Glutamatergic neuron (in vitro differentiated cells): Measurements from ENCODE around the gene CREG2. TPM values are rescaled to one million over a fixed set of nuclear protein-coding genes. Genes with fewer than 3 reads are reported as not detected.

Experiments used
- DNase-seq: peaks from one replicate; pipeline ENCODE4 v3.0.0; 2022
- H3K27ac Mint-ChIP-seq: one replicate; pipeline ENCODE4 v1.8.0; 2020; ENCODE audit warnings: mild to moderate bottlenecking, mixed read lengths, inconsistent platforms; ENCODE audit not compliant: unreplicated experiment
- H3K27me3 Mint-ChIP-seq: one replicate; pipeline ENCODE4 v1.8.0; 2020; ENCODE audit warnings: mild to moderate bottlenecking, moderate library complexity, mixed read lengths, inconsistent platforms; ENCODE audit not compliant: unreplicated experiment
- H3K36me3 Mint-ChIP-seq: one replicate; pipeline ENCODE4 v1.8.0; 2020; ENCODE audit warnings: mild to moderate bottlenecking, mixed read lengths, inconsistent platforms; ENCODE audit not compliant: unreplicated experiment
- H3K4me1 Mint-ChIP-seq: one replicate; pipeline ENCODE4 v1.8.0; 2020; ENCODE audit warnings: mild to moderate bottlenecking, low read depth, mixed read lengths, inconsistent platforms; ENCODE audit not compliant: unreplicated experiment
- H3K4me3 Mint-ChIP-seq: one replicate; pipeline ENCODE4 v1.8.0; 2020; ENCODE audit warnings: mild to moderate bottlenecking, mixed read lengths, inconsistent platforms; ENCODE audit not compliant: unreplicated experiment
- H3K9me3 Mint-ChIP-seq: one replicate; pipeline ENCODE4 v1.8.0; 2020; ENCODE audit warnings: mild to moderate bottlenecking, moderate library complexity, mixed read lengths, inconsistent platforms; ENCODE audit not compliant: unreplicated experiment
- total RNA-seq: library from RNA; stranded (reverse); fragmentation: NEBNext Ultra II Directional; extraction: Animal tissue kit (Norgen Biotek cat#: 25700); gene quantifications from one replicate; pipeline ENCODE4 v1.2.1, GENCODE V29; 2021; ENCODE audit not compliant: unreplicated experiment
- TF ChIP-seq, protein P1 (sequence below): fragments of 200-600 bp; sonication (generic); IDR thresholded peaks from one replicate; pipeline ENCODE4 v1.5.0; 2021; ENCODE audit not compliant: partially characterized antibody, unreplicated experiment

The CREG2 gene
- total RNA-seq, 1 donor from 2014 or later = 1.3 TPM

DNA sequence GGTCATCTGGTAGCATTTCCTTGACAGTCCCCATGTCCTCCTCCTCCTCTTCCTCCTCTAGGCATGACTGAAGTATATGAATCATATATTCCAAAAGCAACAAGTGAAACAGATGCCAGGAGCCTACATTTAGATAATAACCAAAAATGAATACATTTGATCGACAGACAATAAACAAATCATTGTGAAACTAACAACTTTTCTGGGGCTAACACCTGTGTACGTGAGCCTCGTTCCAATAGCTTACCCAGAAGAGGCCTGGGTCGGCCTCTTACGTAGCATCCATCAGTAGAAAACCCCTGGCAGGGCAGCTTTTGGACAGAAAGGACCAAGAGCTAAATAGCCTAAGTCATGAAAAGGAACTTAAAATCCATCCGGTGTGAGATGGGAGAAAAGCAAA, 15.3 kb upstream of the CREG2 start:
- TF ChIP-seq, protein P1, sequence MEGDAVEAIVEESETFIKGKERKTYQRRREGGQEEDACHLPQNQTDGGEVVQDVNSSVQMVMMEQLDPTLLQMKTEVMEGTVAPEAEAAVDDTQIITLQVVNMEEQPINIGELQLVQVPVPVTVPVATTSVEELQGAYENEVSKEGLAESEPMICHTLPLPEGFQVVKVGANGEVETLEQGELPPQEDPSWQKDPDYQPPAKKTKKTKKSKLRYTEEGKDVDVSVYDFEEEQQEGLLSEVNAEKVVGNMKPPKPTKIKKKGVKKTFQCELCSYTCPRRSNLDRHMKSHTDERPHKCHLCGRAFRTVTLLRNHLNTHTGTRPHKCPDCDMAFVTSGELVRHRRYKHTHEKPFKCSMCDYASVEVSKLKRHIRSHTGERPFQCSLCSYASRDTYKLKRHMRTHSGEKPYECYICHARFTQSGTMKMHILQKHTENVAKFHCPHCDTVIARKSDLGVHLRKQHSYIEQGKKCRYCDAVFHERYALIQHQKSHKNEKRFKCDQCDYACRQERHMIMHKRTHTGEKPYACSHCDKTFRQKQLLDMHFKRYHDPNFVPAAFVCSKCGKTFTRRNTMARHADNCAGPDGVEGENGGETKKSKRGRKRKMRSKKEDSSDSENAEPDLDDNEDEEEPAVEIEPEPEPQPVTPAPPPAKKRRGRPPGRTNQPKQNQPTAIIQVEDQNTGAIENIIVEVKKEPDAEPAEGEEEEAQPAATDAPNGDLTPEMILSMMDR = no peak
- H3K9me3 Mint-ChIP-seq = peaks cover 12% of the 10 kb centered on the region
- no peak overlapping the region for H3K27ac Mint-ChIP-seq
- no peak for DNase-seq
- H3K4me1 Mint-ChIP-seq = peaks cover 23% of the 10 kb centered on the region
- H3K27me3 Mint-ChIP-seq = peaks cover 7% of the 10 kb centered on the region
- no peaks in the 10 kb centered on the region for H3K36me3 Mint-ChIP-seq
- no peak overlapping the region for H3K4me3 Mint-ChIP-seq

DNA sequence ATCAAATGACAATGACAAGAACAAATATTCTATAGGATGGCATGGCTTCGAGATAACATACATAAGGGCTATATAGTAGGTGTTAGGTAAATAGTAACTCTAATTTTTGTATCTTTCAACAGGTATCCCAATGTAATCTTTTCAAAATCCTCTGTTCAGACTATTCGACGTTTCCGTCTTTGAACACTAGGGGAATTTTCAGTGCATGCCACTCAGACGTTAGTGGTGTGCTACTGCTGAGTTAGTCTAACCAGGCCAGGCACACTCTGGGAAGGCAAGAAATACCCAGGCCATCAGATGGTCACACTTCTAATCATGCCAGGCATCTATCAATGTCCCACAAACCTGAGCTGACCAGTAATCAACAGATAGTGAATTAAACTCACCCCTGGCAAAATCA, 14.6 kb upstream of the CREG2 start:
- peaks cover 7% of the 10 kb centered on the region for H3K27me3 Mint-ChIP-seq
- no peak for DNase-seq
- no peaks in the 10 kb centered on the region for H3K36me3 Mint-ChIP-seq
- peaks cover 25% of the 10 kb centered on the region for H3K4me1 Mint-ChIP-seq
- no peak overlapping the region for H3K27ac Mint-ChIP-seq
- peaks cover 10% of the 10 kb centered on the region for H3K9me3 Mint-ChIP-seq
- no peak overlapping the region for H3K4me3 Mint-ChIP-seq
- TF ChIP-seq, protein P1 = peak; percentile 50

DNA sequence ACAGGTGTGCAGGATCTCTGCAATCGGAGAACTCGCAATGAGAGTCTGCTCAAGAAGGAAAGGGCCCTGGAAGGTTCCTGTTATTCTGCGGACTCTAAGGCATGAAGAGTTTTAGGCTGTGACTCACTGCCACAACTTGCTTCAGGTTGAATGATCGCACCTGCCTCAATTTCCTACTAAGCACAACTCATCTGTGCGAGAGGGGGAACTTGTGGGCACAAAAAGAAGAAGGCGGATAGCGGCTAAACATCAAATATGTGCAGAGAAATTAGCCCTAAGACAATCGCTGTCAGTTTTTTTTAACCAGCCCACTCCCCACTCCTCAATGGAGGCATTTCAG, 14.0 kb upstream of the CREG2 start:
- H3K27ac Mint-ChIP-seq = no peak overlapping the region
- peaks cover 27% of the 10 kb centered on the region for H3K4me1 Mint-ChIP-seq
- H3K4me3 Mint-ChIP-seq = no peak overlapping the region
- H3K36me3 Mint-ChIP-seq = no peaks in the 10 kb centered on the region
- no peak for DNase-seq
- peaks cover 7% of the 10 kb centered on the region for H3K27me3 Mint-ChIP-seq
- TF ChIP-seq, protein P1 = no peak
- H3K9me3 Mint-ChIP-seq = peaks cover 10% of the 10 kb centered on the region

DNA sequence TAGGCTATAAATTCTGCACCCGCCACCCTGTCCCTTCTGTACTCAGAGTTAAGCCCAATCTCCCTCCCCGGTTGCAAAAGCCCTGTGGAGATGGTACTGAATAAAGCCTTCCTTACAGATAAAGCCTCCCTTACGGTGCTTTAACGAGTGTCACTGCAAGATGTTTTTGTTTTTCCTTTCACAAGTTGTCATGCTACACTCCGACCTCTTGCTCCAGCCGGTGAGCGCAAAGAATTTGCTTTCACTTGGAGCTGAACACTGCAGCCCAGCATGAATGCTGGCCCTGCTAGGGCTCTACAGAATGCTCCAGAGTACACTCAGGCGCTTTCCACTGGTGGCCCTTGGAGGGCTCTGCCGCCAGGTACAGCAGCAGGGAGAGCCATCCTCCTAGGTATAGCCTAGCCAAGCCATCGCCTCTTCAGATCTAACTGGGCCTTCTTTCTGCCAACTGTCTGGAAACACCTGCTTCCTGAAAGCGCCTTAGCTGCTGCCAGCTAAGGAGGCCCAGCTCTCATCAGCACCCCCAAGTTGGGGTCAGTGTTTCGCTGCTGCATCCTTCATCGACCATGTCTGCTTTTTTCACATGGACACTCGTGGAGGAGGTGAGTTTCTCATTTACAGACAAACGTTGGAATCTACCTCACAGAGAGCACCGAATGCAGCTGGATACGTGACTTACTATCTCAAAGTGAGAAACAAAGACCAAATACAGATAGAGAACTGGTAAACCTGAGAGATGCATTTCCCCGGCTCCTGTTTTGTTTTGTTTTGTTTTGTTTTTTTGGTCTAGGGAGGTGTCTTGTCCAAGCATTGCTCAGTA, 13.4 kb upstream of the CREG2 start:
- no peaks in the 10 kb centered on the region for H3K36me3 Mint-ChIP-seq
- DNase-seq = no peak
- peaks cover 10% of the 10 kb centered on the region for H3K9me3 Mint-ChIP-seq
- H3K4me3 Mint-ChIP-seq = peak overlapping the region; percentile 20
- TF ChIP-seq, protein P1 = no peak
- no peak overlapping the region for H3K27ac Mint-ChIP-seq
- H3K27me3 Mint-ChIP-seq = peaks cover 7% of the 10 kb centered on the region
- peaks cover 33% of the 10 kb centered on the region for H3K4me1 Mint-ChIP-seq

DNA sequence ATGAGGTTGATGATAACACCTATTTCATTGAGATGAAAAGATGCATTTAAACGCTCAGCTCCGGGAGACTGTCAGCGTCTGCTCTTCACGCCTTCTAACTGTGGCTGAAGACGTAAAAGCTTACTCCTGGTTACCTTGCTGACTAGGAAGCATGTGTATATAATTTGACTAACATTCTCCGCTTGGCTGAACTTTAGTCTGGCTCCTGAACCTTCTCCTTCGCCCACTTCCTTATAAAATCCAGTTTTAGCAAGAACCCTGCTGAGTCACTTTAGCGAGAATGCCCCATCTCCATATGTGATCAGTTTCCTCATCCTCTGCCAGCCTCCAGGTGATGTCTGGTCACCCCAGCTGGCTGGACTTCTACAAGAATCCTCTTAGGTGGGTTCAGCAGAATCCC, 12.7 kb upstream of the CREG2 start:
- no peak overlapping the region for H3K27ac Mint-ChIP-seq
- H3K4me1 Mint-ChIP-seq = peaks cover 34% of the 10 kb centered on the region
- H3K9me3 Mint-ChIP-seq = peaks cover 10% of the 10 kb centered on the region
- H3K27me3 Mint-ChIP-seq = peaks cover 7% of the 10 kb centered on the region
- peak overlapping the region; percentile 20 for H3K4me3 Mint-ChIP-seq
- TF ChIP-seq, protein P1 = no peak
- H3K36me3 Mint-ChIP-seq = no peaks in the 10 kb centered on the region
- no peak for DNase-seq
